HG03442 (cell line): ENCODE data around the gene ARPC2.
A peak's percentile ranks its signal among the peaks of the same experiment; 100 is the strongest.

ENCODE experiments used
- ATAC-seq: cut with Tn5 transposase; IDR thresholded peaks from one replicate; pipeline ENCODE4 v1.9.1; 2021; ENCODE audit warnings: mild to moderate bottlenecking, moderate library complexity; ENCODE audit not compliant: unreplicated experiment

The ARPC2 gene

GRCh38 chr2:218252509-218253231, 35.7 kb downstream of the ARPC2 start:
- no peak for ATAC-seq

GRCh38 chr2:218253232-218253625, 36.2 kb downstream of the ARPC2 start:
- ATAC-seq = no peak

GRCh38 chr2:218255446-218255845, 38.5 kb downstream of the ARPC2 start:
- ATAC-seq = no peak

GRCh38 chr2:218256612-218257350, 39.8 kb downstream of the ARPC2 start:
- no peak for ATAC-seq

GRCh38 chr2:218257390-218257981, 40.5 kb downstream of the ARPC2 start:
- peak; percentile 73 for ATAC-seq

GRCh38 chr2:218259099-218259961, 42.3 kb downstream of the ARPC2 start:
- no peak for ATAC-seq

- ATAC-seq = no peak
Observed at GRCh38 chr2:218260166-218260565, 43.2 kb downstream of the ARPC2 start.

GRCh38 chr2:218260742-218261422, 43.9 kb downstream of the ARPC2 start, which contains the start of gene GPBAR1:
Gene GPBAR1 (plus strand): TSS chr2:218261015. CDS start chr2:218262725, 1,710 bp downstream.
- ATAC-seq = no peak

GRCh38 chr2:218261423-218262236, 44.6 kb downstream of the ARPC2 start:
- ATAC-seq = no peak

GRCh38 chr2:218262237-218262600, 45.2 kb downstream of the ARPC2 start:
- no peak for ATAC-seq

- ATAC-seq = no peak
Observed at GRCh38 chr2:218262631-218263586, 45.9 kb downstream of the ARPC2 start.

- ATAC-seq = no peak
Observed at GRCh38 chr2:218263817-218264641, 47.0 kb downstream of the ARPC2 start.

- ATAC-seq = no peak
Observed at GRCh38 chr2:218264773-218265561, 48.0 kb downstream of the ARPC2 start.

- ATAC-seq = no peak
Observed at GRCh38 chr2:218265626-218266025, 48.6 kb downstream of the ARPC2 start.

GRCh38 chr2:218266316-218266979, 49.5 kb downstream of the ARPC2 start:
- ATAC-seq = no peak

GRCh38 chr2:218267259-218267658, 50.3 kb downstream of the ARPC2 start:
- ATAC-seq = no peak
